ENCODE measurements around the gene ENG. TPM values are rescaled to one million over a fixed set of nuclear protein-coding genes. Genes with fewer than 3 reads are reported as not detected.

The ENG gene
- total RNA-seq, 1 experiment from 2014 or later = 0.18 TPM

DNA sequence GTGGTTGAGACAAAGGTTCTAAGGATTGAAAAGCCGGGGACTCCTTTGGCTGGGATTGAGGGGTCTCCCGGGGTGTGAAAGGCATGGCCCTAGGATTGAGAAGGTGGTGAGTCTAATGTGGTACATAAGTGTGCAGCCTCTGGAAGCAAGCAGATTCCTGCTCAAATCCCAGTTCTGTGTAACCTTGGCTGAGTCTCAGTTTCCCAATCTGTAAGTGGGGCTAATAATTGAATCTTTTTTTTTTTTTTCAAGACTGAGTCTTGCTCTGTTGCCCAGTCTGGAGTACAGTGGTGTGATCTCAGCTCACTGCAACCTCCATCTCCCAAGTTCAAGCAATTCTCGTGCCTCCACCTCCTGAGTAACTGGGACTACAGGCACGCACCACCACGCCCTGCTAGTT, 81.9 kb downstream of the ENG start:
- TF ChIP-seq, protein P1, sequence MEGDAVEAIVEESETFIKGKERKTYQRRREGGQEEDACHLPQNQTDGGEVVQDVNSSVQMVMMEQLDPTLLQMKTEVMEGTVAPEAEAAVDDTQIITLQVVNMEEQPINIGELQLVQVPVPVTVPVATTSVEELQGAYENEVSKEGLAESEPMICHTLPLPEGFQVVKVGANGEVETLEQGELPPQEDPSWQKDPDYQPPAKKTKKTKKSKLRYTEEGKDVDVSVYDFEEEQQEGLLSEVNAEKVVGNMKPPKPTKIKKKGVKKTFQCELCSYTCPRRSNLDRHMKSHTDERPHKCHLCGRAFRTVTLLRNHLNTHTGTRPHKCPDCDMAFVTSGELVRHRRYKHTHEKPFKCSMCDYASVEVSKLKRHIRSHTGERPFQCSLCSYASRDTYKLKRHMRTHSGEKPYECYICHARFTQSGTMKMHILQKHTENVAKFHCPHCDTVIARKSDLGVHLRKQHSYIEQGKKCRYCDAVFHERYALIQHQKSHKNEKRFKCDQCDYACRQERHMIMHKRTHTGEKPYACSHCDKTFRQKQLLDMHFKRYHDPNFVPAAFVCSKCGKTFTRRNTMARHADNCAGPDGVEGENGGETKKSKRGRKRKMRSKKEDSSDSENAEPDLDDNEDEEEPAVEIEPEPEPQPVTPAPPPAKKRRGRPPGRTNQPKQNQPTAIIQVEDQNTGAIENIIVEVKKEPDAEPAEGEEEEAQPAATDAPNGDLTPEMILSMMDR (IDR thresholded peaks at IDR 0.05; ENCODE audit: insufficient read depth in 1 of 2, low read depth in 1 of 2, low read length in 1 of 2, severe bottlenecking in 1 of 2, unreplicated experiment in 1 of 2) = no peak
- H3K36me3 ChIP-seq (ENCODE audit: control insufficient read depth, insufficient read depth, low read length) = no peaks in the 10 kb centered on the region
- no peak overlapping the region for H3K4me3 ChIP-seq (ENCODE audit: low read depth, low read length)
- no peaks in the 10 kb centered on the region for H3K27me3 ChIP-seq (replicated peaks; ENCODE audit: control insufficient read depth, insufficient read depth, low read length)
- peaks cover 3% of the 10 kb centered on the region for H3K27me3 Mint-ChIP-seq (ENCODE audit: insufficient read depth, unreplicated experiment)
- no peak overlapping the region for H3K4me3 Mint-ChIP-seq (ENCODE audit: unreplicated experiment)
- H3K27ac Mint-ChIP-seq (ENCODE audit: unreplicated experiment) = no peak overlapping the region
- intact Hi-C loops (cut with micrococcal nuclease; ENCODE audit: unreplicated experiment) = no loop called here
- H3K36me3 Mint-ChIP-seq (ENCODE audit: insufficient read depth, unreplicated experiment) = no peaks in the 10 kb centered on the region
- no TSS peak for BruUV-seq (replicated peaks)
- H3K9me3 ChIP-seq = no peaks in the 10 kb centered on the region
- no peaks in the 10 kb centered on the region for H3K4me1 ChIP-seq
- no peaks in the 10 kb centered on the region for H3K9me3 Mint-ChIP-seq (ENCODE audit: unreplicated experiment)
- POLR2A ChIA-PET = no interaction called here
- CTCF ChIA-PET = no interaction called here
- no peak for DNase-seq
- H3K4me1 Mint-ChIP-seq (ENCODE audit: low read depth, unreplicated experiment) = no peaks in the 10 kb centered on the region

DNA sequence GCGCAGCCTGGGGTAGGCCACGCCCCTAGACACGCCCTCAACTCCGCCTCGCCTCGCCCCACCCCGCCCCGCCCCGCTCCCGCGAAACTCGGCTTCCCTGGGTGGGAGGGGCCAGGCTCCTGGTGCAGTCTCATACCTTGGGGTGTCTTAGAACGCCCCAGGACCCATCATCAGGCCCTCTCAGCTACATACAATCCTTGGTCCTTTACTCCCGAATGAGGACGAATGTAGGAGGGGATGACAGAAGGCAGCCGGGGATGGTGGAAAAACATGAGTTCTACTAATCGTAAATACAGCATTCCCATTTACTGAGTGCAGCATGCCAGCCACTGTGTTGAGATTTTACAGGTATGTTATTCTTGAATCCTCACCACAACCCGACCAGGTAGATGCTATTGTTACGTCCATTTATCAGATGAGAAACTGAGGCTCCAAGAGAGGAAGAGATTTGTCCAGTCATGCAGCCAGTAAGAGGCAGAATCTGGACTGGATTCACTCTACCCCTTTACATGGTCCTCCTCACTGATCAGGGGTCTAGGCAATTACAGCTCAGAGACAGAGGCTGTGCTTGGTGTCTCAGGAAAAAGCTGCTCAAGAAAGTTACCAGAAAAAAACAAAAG, 82.8 kb downstream of the ENG start:
- H3K4me1 Mint-ChIP-seq (ENCODE audit: low read depth, unreplicated experiment) = no peaks in the 10 kb centered on the region
- no peaks in the 10 kb centered on the region for H3K9me3 ChIP-seq
- intact Hi-C loops (cut with micrococcal nuclease; ENCODE audit: unreplicated experiment) = loop anchor here (1.0 kb wide), 1 partner anchor 14 kb away; no protein-coding TSS in a partner anchor
- peak overlapping the region; percentile 82 for H3K4me3 Mint-ChIP-seq (ENCODE audit: unreplicated experiment)
- H3K36me3 ChIP-seq (ENCODE audit: control insufficient read depth, insufficient read depth, low read length) = no peaks in the 10 kb centered on the region
- peak overlapping the region; percentile 48 for H3K4me3 ChIP-seq (ENCODE audit: low read depth, low read length)
- no peaks in the 10 kb centered on the region for H3K4me1 ChIP-seq
- POLR2A ChIA-PET = interaction anchor here (0.8 to 1.0 kb wide), 6 partner anchors 12 to 297 kb away, joined by 3 to 8 read pairs (median 4); partner anchors contain the start of genes ST6GALNAC4 and TOR2A
- peaks cover 3% of the 10 kb centered on the region for H3K27me3 Mint-ChIP-seq (ENCODE audit: insufficient read depth, unreplicated experiment)
- TF ChIP-seq, protein P1 (IDR thresholded peaks at IDR 0.05; ENCODE audit: insufficient read depth in 1 of 2, low read depth in 1 of 2, low read length in 1 of 2, severe bottlenecking in 1 of 2, unreplicated experiment in 1 of 2) = no peak
- DNase-seq = no peak
- no TSS peak for BruUV-seq (replicated peaks)
- no peaks in the 10 kb centered on the region for H3K27me3 ChIP-seq (replicated peaks; ENCODE audit: control insufficient read depth, insufficient read depth, low read length)
- no peaks in the 10 kb centered on the region for H3K9me3 Mint-ChIP-seq (ENCODE audit: unreplicated experiment)
- no peak overlapping the region for H3K27ac Mint-ChIP-seq (ENCODE audit: unreplicated experiment)
- no peaks in the 10 kb centered on the region for H3K36me3 Mint-ChIP-seq (ENCODE audit: insufficient read depth, unreplicated experiment)
- CTCF ChIA-PET = interaction anchor here (0.7 to 3.1 kb wide), 11 partner anchors 7 to 268 kb away, joined by 3 to 32 read pairs (median 3); partner anchors contain the start of genes CDK9 and TOR2A

DNA sequence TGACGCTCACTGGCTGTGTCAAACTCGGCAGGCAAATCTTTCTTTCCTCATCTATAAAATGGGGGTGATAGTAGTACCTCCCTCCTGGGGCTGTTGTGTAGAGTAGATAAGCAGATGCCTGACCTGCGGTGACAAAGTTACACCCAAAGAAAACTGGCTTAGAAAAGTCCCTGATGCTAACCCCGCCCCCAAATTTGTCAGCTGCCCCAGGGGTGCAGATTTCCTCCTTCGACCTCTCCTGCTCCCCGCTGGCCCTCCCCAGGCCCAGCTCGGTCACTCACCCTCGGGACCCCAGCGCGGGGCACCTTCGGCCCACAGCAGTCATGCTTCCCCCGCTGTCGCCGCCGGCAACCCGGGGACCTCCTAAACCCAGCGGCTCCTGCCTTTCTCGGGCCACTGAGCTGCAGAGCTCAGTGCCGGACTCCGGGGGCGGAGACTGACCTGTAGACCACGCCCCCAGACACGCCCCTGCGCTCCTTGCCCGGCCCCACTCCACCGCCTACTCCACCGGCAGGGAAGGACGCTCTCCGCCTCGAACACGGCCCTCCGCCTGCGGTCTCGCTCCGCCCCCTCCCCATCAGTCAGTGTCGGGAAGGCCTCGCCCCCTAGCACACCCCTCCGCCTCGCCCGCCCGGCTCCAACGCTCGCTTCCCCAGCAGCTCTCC, 83.4 kb downstream of the ENG start:
- intact Hi-C loops (cut with micrococcal nuclease; ENCODE audit: unreplicated experiment) = loop anchor here (1.0 kb wide), 1 partner anchor 14 kb away; no protein-coding TSS in a partner anchor
- no TSS peak for BruUV-seq (replicated peaks)
- no peaks in the 10 kb centered on the region for H3K4me1 ChIP-seq
- no peaks in the 10 kb centered on the region for H3K36me3 ChIP-seq (ENCODE audit: control insufficient read depth, insufficient read depth, low read length)
- peak; percentile 99 for DNase-seq
- H3K9me3 ChIP-seq = no peaks in the 10 kb centered on the region
- Mint-ChIP-seq H3K4me3 (ENCODE audit: unreplicated experiment) (peak overlapping the region; percentile 82), H3K27me3 (ENCODE audit: insufficient read depth, unreplicated experiment) (peaks cover 3% of the 10 kb centered on the region), H3K27ac (ENCODE audit: unreplicated experiment) (no peak overlapping the region), H3K36me3 (ENCODE audit: insufficient read depth, unreplicated experiment) (no peaks in the 10 kb centered on the region), H3K4me1 (ENCODE audit: low read depth, unreplicated experiment) (no peaks in the 10 kb centered on the region), H3K9me3 (ENCODE audit: unreplicated experiment) (no peaks in the 10 kb centered on the region)
- POLR2A ChIA-PET = interaction anchor here (0.5 to 1.0 kb wide), 7 partner anchors 13 to 297 kb away, joined by 3 to 8 read pairs (median 4); partner anchors contain the start of genes ST6GALNAC4 and TOR2A
- CTCF ChIA-PET = interaction anchor here (0.6 to 3.1 kb wide), 12 partner anchors 8 to 267 kb away, joined by 3 to 32 read pairs (median 3); partner anchors contain the start of genes CDK9 and TOR2A
- TF ChIP-seq, protein P1 (IDR thresholded peaks at IDR 0.05; ENCODE audit: insufficient read depth in 1 of 2, low read depth in 1 of 2, low read length in 1 of 2, severe bottlenecking in 1 of 2, unreplicated experiment in 1 of 2) = no peak
- no peaks in the 10 kb centered on the region for H3K27me3 ChIP-seq (replicated peaks; ENCODE audit: control insufficient read depth, insufficient read depth, low read length)
- peak overlapping the region; percentile 48 for H3K4me3 ChIP-seq (ENCODE audit: low read depth, low read length)

Measured in Caco-2 (cell line).